Measurements from ENCODE around the gene CCSER2.

CCSER2 gene

GRCh38 chr10:84563355-84563754, 235.0 kb downstream of the CCSER2 start:
- TF ChIP-seq, protein P1, sequence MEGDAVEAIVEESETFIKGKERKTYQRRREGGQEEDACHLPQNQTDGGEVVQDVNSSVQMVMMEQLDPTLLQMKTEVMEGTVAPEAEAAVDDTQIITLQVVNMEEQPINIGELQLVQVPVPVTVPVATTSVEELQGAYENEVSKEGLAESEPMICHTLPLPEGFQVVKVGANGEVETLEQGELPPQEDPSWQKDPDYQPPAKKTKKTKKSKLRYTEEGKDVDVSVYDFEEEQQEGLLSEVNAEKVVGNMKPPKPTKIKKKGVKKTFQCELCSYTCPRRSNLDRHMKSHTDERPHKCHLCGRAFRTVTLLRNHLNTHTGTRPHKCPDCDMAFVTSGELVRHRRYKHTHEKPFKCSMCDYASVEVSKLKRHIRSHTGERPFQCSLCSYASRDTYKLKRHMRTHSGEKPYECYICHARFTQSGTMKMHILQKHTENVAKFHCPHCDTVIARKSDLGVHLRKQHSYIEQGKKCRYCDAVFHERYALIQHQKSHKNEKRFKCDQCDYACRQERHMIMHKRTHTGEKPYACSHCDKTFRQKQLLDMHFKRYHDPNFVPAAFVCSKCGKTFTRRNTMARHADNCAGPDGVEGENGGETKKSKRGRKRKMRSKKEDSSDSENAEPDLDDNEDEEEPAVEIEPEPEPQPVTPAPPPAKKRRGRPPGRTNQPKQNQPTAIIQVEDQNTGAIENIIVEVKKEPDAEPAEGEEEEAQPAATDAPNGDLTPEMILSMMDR (IDR thresholded peaks at IDR 0.05; ENCODE audit: control insufficient read depth, insufficient read depth, low read depth, low read length, missing control alignments): no peak
- H3K4me3 ChIP-seq (ENCODE audit: control insufficient read depth, low read depth, low read length): no peak overlapping the region
- no peak for DNase-seq (ENCODE audit: low read depth)

DNA sequence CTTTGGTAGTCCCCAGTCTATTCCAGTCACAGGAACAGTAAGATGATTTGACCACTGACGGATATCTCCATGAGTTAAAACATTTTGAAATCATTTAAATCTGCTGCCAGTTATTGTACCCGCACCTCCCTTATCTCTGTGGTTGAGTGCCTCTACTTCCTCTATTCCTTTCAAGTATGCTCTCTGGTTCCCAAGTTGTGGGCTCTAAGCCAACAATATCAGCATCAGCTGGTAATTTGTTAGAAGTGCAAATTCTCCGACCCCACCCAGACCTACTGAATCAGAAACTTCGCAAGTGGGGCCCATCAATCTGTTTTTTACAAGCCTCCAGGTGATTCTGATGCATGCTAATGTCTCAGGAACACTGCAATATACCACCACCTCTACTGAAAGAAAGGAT, 235.5 kb downstream of the CCSER2 start:
- no peak overlapping the region for H3K4me3 ChIP-seq (ENCODE audit: control insufficient read depth, low read depth, low read length)
- TF ChIP-seq, protein P1 (IDR thresholded peaks at IDR 0.05; ENCODE audit: control insufficient read depth, insufficient read depth, low read depth, low read length, missing control alignments): no peak
- DNase-seq (ENCODE audit: low read depth): no peak

DNA sequence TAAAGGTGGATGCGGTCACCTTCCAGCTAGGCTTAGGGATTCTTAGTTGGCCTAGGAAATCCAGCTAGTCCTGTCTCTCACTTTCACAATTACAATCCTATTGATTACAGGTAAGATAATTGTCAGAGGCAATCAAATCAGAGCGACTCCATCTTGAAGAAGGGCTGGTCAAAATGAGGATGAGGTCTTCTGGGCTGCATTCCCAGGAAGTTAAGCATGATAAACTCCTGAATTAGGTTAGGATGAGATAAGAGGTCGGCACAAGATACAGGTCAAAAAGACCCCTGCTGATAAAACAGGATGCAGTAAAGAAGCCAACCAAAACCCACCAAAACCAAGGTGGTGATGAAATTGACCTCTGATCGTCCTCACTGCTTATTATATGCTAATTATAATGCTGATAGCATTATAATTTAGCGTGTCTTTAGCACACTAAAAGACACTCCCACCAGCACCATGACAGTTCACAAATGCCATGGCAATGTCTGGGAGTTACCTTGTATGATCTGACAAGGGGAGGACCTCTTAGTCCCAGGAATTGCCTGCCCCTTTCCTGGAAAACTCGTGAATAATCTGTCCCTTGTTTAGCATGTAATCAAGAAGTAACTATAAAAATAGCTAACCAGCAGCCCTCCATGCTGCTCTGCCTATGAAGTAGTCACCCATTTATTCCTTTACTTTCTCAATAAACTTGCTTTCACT, 237.6 kb downstream of the CCSER2 start:
- TF ChIP-seq, protein P1 (IDR thresholded peaks at IDR 0.05; ENCODE audit: control insufficient read depth, insufficient read depth, low read depth, low read length, missing control alignments): no peak
- no peak for DNase-seq (ENCODE audit: low read depth)

DNA sequence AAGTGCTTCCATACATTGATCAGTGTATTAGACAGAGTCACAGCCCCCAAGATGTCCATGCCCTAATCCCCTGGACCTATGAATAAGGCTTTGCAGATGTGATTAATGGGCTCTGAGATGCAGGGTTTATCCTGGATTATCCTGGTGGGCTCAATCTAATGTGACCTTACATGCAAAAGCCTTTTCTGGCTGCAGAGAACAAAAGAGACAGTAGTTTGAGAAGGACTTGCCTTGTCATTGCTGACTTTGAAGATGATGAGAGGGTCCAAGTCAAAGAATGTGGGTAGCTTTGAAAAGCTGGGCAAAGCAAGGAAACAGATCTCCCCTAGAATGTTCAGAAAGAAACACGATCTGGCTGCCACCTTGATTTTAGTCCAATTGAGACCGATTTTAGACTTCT, 238.7 kb downstream of the CCSER2 start:
- no peak for DNase-seq (ENCODE audit: low read depth)
- TF ChIP-seq, protein P1 (IDR thresholded peaks at IDR 0.05; ENCODE audit: control insufficient read depth, insufficient read depth, low read depth, low read length, missing control alignments): no peak
- no peak overlapping the region for H3K4me3 ChIP-seq (ENCODE audit: control insufficient read depth, low read depth, low read length)

More for the DNA sequence above, 237.6 kb downstream of the CCSER2 start:
- no peak overlapping the region for H3K4me3 ChIP-seq (ENCODE audit: control insufficient read depth, low read depth, low read length)
